Effector memory CD8-positive, alpha-beta T cell (primary cell): ENCODE results near the gene AHDC1.
"Not testable (repeated sequence)": the region's sequence is repeated elsewhere in the genome, so short reads cannot be mapped to it uniquely, and the experiment has no call there.

ENCODE experiments used
- ATAC-seq: fragments of 150-1000 bp; cut with Tn5 transposase; replicated peaks from 2 replicates; pipeline ENCODE4 v1.10.0; 2021; ENCODE audit warnings: mild to moderate bottlenecking, moderate library complexity
- DNase-seq, 3 experiments: peaks; one replicate each; pipeline ENCODE4 v3.0.0; 2021
- H3K27ac Mint-ChIP-seq, 2 donors: one replicate each; pipeline ENCODE4 v1.8.0; 2022; ENCODE audit warnings: mild to moderate bottlenecking in 2 of 2, mixed read lengths in 2 of 2, moderate library complexity in 2 of 2
- H3K27me3 Mint-ChIP-seq, 2 donors: one replicate each; pipeline ENCODE4 v1.8.0; 2022; ENCODE audit warnings: mixed read lengths in 2 of 2
- H3K36me3 Mint-ChIP-seq: one replicate; pipeline ENCODE4 v1.8.0; 2022; ENCODE audit warnings: mild to moderate bottlenecking, moderate library complexity, mixed read lengths; ENCODE audit not compliant: insufficient read depth
- H3K4me1 Mint-ChIP-seq, 2 donors: one replicate each; pipeline ENCODE4 v1.8.0; 2022; ENCODE audit warnings: low read depth in 2 of 2, mixed read lengths in 2 of 2
- H3K4me3 Mint-ChIP-seq, 2 donors: one replicate each; pipeline ENCODE4 v1.8.0; 2022; ENCODE audit warnings: mild to moderate bottlenecking in 2 of 2, mixed read lengths in 2 of 2, moderate library complexity in 2 of 2
- H3K9me3 Mint-ChIP-seq, 2 donors: one replicate each; pipeline ENCODE4 v1.8.0; 2022; ENCODE audit warnings: mixed read lengths in 2 of 2

AHDC1 gene

GRCh38 chr1:27542463-27543273, 61.3 kb downstream of the AHDC1 start:
- no peak for DNase-seq
- H3K27ac Mint-ChIP-seq = peak overlapping the region in 1 of 2 donors; percentile 35

GRCh38 chr1:27539901-27540861, 63.8 kb downstream of the AHDC1 start:
- DNase-seq (no peak), ATAC-seq (no peak)
- peaks cover 0 to 8% of the 10 kb centered on the region in 2 donors for H3K4me1 Mint-ChIP-seq
- no peaks in the 10 kb centered on the region for H3K27me3 Mint-ChIP-seq
- H3K27ac Mint-ChIP-seq = peak overlapping the region in 1 of 2 donors; percentile 7
- no peak overlapping the region for H3K4me3 Mint-ChIP-seq
- H3K36me3 Mint-ChIP-seq = peaks cover 7% of the 10 kb centered on the region
- no peaks in the 10 kb centered on the region for H3K9me3 Mint-ChIP-seq

More at GRCh38 chr1:27542463-27543273, 61.3 kb downstream of the AHDC1 start:
- Mint-ChIP-seq H3K4me3 (no peak overlapping the region), H3K27me3 (no peaks in the 10 kb centered on the region), H3K4me1 (peaks cover 0 to 8% of the 10 kb centered on the region in 2 donors), H3K9me3 (no peaks in the 10 kb centered on the region), H3K36me3 (peaks cover 7% of the 10 kb centered on the region)
- no peak for ATAC-seq

GRCh38 chr1:27538793-27539192, 65.2 kb downstream of the AHDC1 start:
- peaks cover 0 to 2% of the 10 kb centered on the region in 2 donors for H3K4me1 Mint-ChIP-seq
- no peak overlapping the region for H3K4me3 Mint-ChIP-seq
- ATAC-seq (no peak), DNase-seq (no peak)
- H3K27ac Mint-ChIP-seq = peak overlapping the region in 1 of 2 donors; percentile 32
- peaks cover 8% of the 10 kb centered on the region for H3K36me3 Mint-ChIP-seq
- H3K27me3 Mint-ChIP-seq = no peaks in the 10 kb centered on the region
- H3K9me3 Mint-ChIP-seq = no peaks in the 10 kb centered on the region

DNA sequence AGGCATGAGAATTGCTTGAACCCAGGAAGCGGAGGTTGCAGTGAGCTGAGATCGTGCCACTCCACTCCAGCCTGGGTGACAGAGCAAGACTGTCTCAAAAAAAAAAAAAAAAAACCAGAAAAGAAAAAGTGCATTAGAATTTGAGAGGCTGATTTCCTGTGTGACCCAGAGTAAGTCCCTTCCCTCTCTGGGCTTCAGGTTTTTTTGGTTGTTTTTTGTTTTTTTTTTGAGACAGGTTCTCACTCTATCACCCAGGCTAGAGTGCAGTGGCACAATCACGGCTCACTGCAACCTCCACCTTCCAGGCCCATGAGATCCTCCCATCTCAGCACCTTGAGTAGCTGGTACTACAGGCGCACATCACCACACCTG, 65.7 kb downstream of the AHDC1 start:
- peak overlapping the region in 1 of 2 donors; percentile 32 for H3K27ac Mint-ChIP-seq
- H3K36me3 Mint-ChIP-seq = peaks cover 13% of the 10 kb centered on the region
- not testable (repeated sequence) for H3K27me3 Mint-ChIP-seq, H3K4me1 Mint-ChIP-seq, H3K9me3 Mint-ChIP-seq, DNase-seq, H3K4me3 Mint-ChIP-seq, ATAC-seq

- H3K36me3 Mint-ChIP-seq = peaks cover 13% of the 10 kb centered on the region
- ATAC-seq = no peak
- H3K9me3 Mint-ChIP-seq = no peaks in the 10 kb centered on the region
- H3K27me3 Mint-ChIP-seq = no peaks in the 10 kb centered on the region
- DNase-seq = no peak
- H3K27ac Mint-ChIP-seq = peak overlapping the region in 1 of 2 donors; percentile 23
- H3K4me1 Mint-ChIP-seq = peaks cover 6 to 17% of the 10 kb centered on the region in 2 donors
- H3K4me3 Mint-ChIP-seq = no peak overlapping the region
These were observed 67.2 kb downstream of the AHDC1 start for GRCh38 chr1:27536767-27537166.

DNA sequence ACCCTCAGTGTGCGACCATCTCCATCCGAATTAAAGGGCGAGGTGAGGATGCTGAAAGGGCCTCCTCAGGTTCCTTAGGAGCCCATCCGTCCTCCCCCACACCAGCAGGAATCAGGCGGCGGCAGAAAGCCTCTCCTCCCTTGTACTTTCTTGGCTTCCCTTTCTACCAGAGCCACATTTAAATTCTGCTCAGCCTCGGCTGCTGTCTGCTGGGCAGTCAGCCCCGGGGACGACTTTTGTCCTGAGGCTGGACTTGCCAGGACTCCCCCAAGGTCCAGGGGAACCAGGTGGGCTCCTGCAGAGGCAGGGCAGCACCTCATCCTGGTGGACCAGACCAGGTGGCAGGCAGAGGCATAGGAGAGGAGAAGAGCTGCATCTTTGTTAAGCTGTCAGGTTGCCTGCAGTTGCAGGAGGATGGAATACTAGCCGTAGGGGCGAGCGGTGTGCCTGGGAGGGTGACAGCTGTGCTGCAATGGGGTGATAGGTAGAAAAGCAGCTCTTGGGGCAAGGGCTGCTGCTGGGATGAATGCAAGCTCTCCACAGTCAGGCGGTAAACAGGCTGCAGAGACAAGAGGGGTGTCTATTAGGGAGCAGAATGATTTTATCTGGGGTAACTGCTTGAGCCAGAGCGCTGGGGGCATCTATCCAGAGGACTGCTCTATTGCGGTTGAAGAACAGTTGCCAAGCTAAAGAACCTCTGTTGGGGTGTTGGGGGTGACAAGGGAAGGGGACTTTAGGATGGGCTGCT, 67.8 kb downstream of the AHDC1 start:
- Mint-ChIP-seq H3K4me3 (no peak overlapping the region), H3K27me3 (no peaks in the 10 kb centered on the region), H3K9me3 (no peaks in the 10 kb centered on the region), H3K27ac (no peak overlapping the region), H3K36me3 (peaks cover 12% of the 10 kb centered on the region), H3K4me1 (peaks cover 6 to 17% of the 10 kb centered on the region in 2 donors)
- ATAC-seq (no peak), DNase-seq (no peak)

DNA sequence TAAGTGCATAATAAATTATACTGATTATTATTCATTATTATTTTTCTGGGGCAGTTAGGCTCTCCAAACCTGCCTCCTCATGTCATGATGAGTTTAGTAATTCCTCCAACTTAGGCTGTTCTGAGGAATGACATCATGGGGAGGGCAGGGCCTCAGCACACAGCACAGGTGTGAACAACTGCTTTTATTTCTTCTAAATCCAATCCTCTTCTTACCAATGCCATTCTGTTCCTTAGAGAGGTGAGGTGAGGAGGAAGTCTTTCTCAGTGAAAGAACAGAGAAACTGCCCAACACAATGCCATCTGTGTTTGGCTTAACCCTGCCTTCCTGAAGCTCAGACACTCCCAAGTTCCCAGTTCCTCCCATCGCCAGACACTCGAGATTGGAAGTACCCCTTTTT, 68.6 kb downstream of the AHDC1 start:
- H3K36me3 Mint-ChIP-seq = peaks cover 12% of the 10 kb centered on the region
- no peak for DNase-seq
- no peak overlapping the region for H3K4me3 Mint-ChIP-seq
- no peak overlapping the region for H3K27ac Mint-ChIP-seq
- H3K27me3 Mint-ChIP-seq = no peaks in the 10 kb centered on the region
- no peak for ATAC-seq
- peaks cover 6 to 17% of the 10 kb centered on the region in 2 donors for H3K4me1 Mint-ChIP-seq
- H3K9me3 Mint-ChIP-seq = no peaks in the 10 kb centered on the region

DNA sequence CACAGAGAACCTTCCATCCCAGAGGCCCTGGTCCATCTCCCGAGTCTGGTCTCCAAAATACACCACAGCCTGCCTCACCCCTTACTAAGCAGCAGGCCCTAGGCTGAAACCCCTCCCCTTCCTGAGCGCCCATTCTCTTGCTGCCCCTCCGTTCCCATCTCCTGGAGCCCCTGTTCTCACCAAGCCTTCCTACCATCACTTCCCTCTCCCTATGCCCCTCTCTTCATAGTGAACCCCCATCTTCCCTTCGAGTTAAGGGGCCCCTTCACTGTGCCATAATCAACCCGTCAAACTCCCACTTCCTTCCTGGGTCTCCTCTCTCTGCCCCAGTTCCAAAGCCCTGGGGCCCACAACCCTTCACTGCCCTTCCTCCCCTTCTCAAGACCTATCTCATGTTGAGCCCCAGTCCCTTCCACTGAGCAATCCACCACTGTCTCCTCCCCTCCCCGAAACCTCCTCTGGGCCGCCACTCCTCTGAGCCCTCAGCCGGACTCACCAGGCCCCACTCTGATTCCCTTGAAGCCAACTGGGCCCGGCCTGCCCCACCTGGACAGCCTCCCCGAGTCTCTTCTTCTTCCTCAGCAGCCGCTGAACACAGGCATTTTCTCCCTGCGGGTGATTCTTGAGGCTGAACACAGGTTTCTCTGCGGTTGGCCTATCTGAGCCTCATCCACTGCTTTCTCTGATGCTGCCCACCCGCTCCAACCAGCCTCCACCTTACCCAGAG, 71.8 kb downstream of the AHDC1 start:
- H3K9me3 Mint-ChIP-seq = no peaks in the 10 kb centered on the region
- H3K27me3 Mint-ChIP-seq = peaks cover 8 to 12% of the 10 kb centered on the region in 2 donors
- ATAC-seq (no peak), DNase-seq (no peak)
- H3K4me1 Mint-ChIP-seq = peaks cover 16 to 22% of the 10 kb centered on the region in 2 donors
- peaks cover 11% of the 10 kb centered on the region for H3K36me3 Mint-ChIP-seq
- peak overlapping the region; percentile 62 to 84 for H3K27ac Mint-ChIP-seq
- peak overlapping the region in 1 of 2 donors; percentile 52 for H3K4me3 Mint-ChIP-seq

DNA sequence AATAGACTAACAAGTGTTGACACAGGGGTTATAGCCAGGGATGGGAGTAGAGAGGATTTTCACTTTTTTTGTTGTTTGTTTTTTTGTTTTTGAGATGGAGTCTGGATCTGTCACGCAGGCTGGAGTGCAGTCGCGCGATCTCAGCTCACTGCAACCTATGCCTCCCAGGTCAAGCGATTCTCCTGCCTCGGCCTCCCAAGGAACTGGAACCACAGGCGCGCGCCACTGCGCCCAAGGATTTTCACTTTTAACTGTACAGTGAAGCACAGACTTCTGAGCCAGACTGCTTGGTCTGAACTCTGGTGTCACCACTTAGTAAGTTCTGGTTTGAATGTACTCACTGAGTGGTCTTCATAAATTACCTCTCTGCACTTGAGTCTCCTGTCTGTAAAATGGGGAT, 73.8 kb downstream of the AHDC1 start:
- Mint-ChIP-seq H3K27me3 (peaks cover 8 to 12% of the 10 kb centered on the region in 2 donors), H3K27ac (no peak overlapping the region), H3K9me3 (no peaks in the 10 kb centered on the region), H3K4me1 (peaks cover 29 to 37% of the 10 kb centered on the region in 2 donors), H3K4me3 (no peak overlapping the region), H3K36me3 (peaks cover 11% of the 10 kb centered on the region)
- DNase-seq (no peak), ATAC-seq (no peak)

DNA sequence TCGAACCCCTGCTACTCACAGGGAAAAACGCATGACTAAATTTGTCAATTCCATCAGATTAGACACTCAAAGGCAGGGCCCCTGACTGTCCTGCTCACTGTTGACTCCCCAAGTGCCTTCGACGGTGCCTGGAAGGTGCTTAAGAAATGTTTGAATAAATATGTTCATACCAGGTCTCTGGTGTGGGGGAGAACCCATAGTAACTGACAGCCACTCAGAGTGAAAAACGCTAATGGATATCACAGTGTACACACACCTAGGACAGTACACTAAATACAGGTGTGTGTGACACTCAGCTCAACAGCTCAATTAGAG, 74.3 kb downstream of the AHDC1 start:
- Mint-ChIP-seq H3K27me3 (peaks cover 8 to 12% of the 10 kb centered on the region in 2 donors), H3K9me3 (no peaks in the 10 kb centered on the region), H3K36me3 (peaks cover 11% of the 10 kb centered on the region), H3K27ac (peak overlapping the region in 1 of 2 donors; percentile 75), H3K4me1 (peaks cover 29 to 39% of the 10 kb centered on the region in 2 donors), H3K4me3 (peak overlapping the region in 1 of 2 donors; percentile 16)
- DNase-seq (no peak), ATAC-seq (no peak)

GRCh38 chr1:27528818-27529703, 74.9 kb downstream of the AHDC1 start:
- Mint-ChIP-seq H3K27ac (peak overlapping the region in 1 of 2 donors; percentile 75), H3K4me3 (peak overlapping the region; percentile 46 to 51), H3K9me3 (no peaks in the 10 kb centered on the region), H3K36me3 (peaks cover 11% of the 10 kb centered on the region), H3K4me1 (peaks cover 32 to 44% of the 10 kb centered on the region in 2 donors), H3K27me3 (peaks cover 8 to 12% of the 10 kb centered on the region in 2 donors)
- ATAC-seq (no peak), DNase-seq (no peak)
